ENCODE data around the gene FEM1A.
A peak's percentile ranks its signal among the peaks of the same experiment; 100 is the strongest.
"Not testable (repeated sequence)": the region's sequence is repeated elsewhere in the genome, so short reads cannot be mapped to it uniquely, and the experiment has no call there.

Gene FEM1A

GRCh38 chr19:4814625-4815425, 23.3 kb downstream of the FEM1A start:
- no peak for DNase-seq (ENCODE audit: low spot score)

- peak; percentile 74 for DNase-seq (ENCODE audit: low spot score)
Observed at GRCh38 chr19:4815426-4816201, 24.1 kb downstream of the FEM1A start.

DNA sequence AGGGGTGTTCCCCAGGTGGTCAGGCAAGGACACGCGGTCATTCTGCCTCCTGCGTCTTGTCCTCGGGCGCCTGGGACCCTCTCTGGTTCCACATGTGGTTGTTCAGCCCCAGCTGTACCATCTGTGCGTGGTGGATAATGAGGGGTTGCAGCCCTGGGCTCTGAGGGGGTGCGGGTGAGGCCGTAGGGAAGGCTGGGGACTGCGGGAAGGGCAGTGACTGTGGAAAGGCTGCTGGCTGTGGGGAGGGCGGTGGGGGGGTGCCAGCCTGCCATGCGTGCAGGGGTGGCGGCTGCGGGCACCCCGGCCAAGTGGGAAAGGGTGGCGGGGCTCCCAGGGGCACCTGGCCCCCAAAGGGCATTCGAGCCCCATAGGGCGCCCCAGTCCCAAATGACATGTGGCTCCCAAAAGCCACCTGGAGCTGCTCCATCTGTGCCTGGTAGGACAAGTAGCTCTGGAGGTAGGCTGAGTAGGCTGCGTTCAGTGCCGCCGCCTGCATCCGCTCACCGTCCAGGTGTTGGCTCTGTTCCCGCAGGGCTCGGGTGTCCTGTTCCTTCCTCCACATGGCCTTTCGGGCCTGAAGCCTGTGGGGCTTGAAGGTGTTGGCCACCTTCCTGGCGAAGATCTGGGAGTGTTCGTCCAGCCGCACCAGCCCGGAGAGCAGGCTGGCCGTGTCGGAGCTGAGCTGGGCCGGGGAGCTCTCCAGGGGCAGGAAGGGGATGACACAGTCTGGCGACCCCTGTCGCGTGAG, 24.8 kb downstream of the FEM1A start:
- DNase-seq (ENCODE audit: low spot score), result no peak

DNA sequence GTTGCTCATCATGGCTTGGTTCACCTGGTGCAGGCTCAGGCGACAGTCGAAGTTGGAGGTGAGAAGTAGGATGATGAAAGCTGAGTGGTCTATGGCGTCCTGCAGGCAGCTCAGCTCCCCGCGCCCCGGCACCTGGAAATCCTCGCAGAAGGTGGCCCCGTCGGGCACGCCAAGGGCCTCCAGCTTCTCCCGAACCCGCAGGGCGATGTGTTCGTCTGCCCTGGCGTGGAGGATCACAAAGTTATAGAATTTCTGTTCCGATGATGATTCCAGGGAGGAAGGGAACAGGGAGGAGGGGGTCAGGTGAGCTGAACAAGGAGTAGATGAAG, 25.4 kb downstream of the FEM1A start:
- DNase-seq (ENCODE audit: low spot score), result no peak

DNA sequence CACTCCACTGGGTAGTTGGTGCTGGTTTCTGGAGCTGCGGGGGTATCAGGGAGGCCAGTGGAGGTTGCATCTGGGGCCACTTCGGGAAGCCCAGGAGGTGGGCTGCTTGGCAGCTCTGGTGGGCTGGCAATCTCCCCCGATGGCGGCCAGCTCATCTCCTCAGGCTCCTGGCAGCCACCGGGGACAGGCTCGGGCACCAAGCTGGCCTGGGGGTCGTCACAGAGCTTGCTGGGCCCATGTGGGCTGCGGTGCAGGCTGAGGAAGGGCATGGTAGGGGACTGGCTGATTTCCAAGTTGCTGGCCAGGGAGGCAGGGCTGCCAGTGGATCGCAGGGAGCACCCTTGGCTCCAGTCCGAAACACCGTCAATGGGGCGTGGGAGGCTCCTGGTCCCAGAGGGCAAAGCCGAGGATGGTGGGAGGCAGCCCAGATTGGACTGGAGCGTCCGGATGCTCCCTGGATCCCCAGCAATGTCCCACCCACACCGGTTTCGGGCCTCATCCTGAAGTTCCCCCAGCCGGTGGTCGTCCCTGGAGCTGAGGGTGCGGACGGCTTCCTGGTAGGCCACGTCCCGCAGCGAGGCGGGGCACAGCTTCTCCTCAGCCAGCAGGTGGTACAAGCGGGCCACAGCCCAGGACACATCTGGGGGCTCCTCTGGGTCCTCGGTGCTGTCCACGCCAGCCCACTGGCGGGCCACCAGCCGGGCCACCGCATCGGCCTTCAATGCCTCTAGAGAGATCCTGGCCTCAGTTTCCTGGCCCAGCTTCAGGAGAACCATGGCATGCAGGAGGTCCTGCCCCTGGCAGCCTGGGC, 26.1 kb downstream of the FEM1A start:
- DNase-seq (ENCODE audit: low spot score), result no peak

DNA sequence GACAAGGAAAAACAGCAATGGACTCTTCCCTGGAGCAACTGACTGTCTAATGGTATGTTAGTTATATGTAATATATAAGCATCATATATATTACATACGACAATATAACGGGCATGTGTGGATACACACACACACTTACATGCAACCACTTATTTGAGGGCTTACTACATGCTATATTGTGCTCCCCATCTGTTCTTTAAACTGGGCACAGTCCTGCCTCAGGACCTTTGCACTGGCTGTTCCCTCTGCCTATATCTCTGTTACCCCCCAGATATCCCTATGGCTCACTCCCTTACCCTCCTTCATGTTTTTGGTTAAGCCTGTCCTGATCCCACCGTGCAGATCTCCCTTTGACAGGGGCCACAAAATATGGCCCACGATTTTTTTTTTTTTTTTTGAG, 29.7 kb downstream of the FEM1A start:
- no peak for DNase-seq (ENCODE audit: low spot score)

DNA sequence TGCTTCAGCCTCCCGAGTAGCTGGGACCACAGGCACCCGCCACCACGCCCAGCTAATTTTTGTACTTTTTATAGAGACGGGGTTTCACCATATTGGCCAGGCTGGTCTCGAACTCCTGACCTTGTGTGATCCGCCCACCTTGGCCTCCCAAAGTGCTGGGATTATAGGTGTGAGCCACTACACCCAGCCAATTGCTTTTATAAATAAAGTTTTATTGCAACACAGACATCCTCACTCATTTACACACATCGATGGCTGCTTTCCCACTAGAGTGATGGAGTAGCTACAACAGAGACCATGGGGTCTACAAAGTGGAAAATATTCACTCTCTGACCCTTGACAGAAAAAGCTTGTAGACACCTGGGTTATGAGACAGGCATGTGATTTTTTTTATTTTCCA, 30.8 kb downstream of the FEM1A start:
- not testable (repeated sequence) for DNase-seq (ENCODE audit: low spot score)

DNA sequence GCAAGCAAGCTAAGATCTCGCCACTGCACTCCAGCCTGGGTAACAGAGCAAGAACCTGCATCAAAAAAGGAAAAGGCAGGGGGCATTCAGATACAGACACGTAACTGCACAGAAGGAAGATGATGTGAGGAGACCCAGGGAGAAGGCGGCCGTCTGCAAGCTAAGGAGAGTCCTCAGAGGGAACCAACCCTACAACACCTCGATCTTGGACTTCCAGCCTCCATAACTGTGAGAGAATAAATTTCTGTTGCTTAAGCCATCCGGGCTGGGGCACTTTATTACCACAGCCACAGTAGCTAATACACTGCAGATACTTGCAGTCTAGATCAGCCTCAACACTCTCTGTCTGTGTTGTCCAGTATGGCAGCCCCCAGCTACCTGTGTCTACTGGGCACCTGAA, 32.0 kb downstream of the FEM1A start:
- DNase-seq (ENCODE audit: low spot score), result no peak

- DNase-seq (ENCODE audit: low spot score), result no peak
Observed at GRCh38 chr19:4829001-4829712, 37.6 kb downstream of the FEM1A start.

DNA sequence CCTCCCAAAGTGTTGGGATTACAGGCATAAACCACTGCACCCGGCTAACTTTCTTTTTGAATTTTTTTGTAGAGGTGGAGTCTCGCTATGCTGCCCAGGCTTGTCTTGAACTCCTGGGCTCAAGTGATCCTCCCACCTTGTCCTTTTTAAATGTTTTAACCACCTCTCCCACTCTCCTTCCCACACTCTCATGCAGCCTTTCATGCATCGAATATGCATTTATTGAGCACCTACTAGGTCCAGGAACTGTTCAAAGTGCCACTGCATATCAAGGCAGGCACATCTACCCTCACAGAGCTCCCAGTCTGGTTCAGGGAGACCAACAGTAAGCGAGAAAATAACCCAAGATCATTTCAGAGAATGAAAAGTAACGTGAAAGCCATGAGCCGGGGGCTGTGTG, 38.8 kb downstream of the FEM1A start:
- DNase-seq (ENCODE audit: low spot score), result no peak

DNA sequence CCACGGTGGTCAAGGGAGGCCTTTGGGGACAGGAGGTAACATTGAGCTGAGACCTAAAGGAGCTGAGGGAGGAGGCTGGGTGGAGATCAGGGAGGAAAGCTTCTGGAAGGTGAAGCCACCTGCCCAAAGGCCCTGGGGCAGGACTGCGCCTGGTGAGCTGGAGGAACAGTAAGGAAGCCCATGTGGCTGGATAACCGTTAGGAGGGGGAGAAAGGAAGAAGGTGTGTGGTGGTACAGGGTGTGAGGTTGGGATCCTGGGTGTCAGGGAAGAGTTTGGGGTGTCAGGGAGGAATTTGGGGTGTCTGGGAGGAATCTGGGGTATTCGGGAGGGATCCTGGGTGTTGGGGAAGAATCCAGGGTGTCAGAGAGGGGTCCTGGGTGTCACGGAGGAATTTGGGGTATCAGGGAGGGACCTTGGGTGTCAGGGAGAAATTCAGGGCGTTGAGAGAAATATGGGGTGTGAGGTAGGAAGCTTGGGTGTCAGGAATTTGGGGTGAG, 39.3 kb downstream of the FEM1A start:
- no peak for DNase-seq (ENCODE audit: low spot score)

- peak; percentile 77 for DNase-seq (ENCODE audit: low spot score)
Observed at GRCh38 chr19:4831304-4831978, 39.9 kb downstream of the FEM1A start, which contains the start of gene TICAM1. Gene TICAM1, minus strand, starts transcription at chr19:4831712. Its CDS starts 13,335 bp downstream, at chr19:4818377.

GRCh38 chr19:4831979-4832340, 40.4 kb downstream of the FEM1A start:
- not testable (repeated sequence) for DNase-seq (ENCODE audit: low spot score)

DNA sequence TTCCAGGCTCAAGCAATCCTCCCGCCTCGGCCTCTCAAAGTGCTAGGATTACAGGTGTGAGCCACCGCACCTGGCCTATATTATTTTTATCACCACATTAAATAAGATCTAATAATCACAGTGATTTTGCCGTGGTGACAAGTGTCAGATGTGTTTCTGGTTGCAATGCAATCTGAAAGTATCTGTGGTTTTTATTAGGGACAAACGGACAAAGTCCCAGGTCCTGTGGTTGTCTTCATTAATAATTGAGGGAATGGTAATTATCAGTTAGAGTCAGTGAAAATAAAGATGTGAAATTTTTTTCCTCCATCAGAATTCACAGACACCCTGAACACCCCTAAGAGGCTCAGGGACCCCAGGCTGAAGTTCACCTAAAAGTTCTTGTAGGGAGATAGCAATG, 41.2 kb downstream of the FEM1A start:
- no peak for DNase-seq (ENCODE audit: low spot score)

GRCh38 chr19:4839192-4839591, 47.7 kb downstream of the FEM1A start:
- no peak for DNase-seq (ENCODE audit: low spot score)

- DNase-seq (ENCODE audit: low spot score), result no peak
Observed at GRCh38 chr19:4843647-4843965, 52.1 kb downstream of the FEM1A start.

- no peak for DNase-seq (ENCODE audit: low spot score)
Observed at GRCh38 chr19:4844348-4845179, 53.0 kb downstream of the FEM1A start.

DNA sequence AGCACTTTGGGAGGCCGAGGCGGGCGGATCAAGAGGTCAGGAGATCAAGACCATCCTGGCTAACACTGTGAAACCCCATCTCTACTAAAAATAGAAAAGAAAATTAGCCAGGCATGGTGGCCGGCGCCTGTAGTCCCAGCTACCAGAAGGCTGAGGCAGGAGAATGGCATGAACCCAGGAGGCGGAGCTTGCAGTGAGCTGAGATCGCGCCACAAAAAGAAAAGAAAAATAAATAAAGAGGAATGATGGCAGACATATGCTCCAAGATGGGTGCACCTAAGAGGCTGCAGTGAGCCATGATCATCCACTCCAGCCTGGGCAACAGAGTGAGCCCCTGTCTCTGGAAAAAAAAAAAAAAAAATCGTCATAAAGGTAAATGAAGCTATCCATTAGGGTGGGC, 54.4 kb downstream of the FEM1A start:
- not testable (repeated sequence) for DNase-seq (ENCODE audit: low spot score)

GRCh38 chr19:4847190-4847973, 55.8 kb downstream of the FEM1A start:
- DNase-seq (ENCODE audit: low spot score), result no peak
